Islet of Langerhans (tissue), 1 donor: ENCODE results near the gene CAPN15.

ENCODE experiments used
- FAIRE-seq: peaks from one replicate; lab custom pipeline; 2011; peaks lifted over from hg19 to GRCh38; lab: Jason Lieb, UNC

Gene CAPN15

DNA sequence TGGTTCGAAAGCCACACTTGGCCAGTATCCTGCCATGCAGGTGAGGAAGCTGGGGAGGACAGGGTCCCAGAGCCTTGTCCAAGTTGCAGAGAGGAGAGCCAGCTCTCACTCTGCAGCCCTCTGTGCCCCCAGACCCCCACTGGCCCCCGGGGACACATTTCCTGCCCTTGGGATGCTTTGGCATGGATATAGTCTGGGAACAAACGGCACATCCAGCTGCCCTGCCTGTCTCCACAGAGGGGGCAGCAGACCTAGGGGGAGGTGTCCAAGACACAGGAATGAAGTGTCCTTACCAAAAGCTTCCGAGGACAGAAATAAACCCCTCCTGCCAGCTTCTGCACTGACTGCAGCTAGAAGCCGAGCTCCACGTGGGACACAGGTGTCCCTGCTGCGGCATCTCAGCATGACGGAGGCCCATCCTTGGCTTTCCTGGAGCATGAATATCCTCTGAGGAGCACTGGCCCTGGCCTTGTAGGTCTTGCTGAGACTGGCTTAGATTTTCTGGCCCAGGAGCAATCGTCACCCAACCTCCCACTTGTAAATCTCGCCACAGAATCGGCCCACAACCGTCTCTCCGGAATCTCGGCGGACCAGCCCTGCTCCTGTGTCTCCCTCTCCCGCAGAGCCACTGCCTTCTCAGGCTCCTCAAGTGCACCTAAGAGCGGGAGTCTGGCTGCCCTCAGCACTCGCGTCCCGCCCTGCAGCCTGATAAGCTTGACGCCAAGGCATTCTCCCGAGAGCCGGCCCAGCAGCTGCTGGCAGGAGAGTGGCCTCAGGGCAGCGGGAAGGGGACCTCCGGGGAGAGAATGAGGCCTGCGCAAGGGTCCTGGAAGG, 1.1 kb upstream of the CAPN15 start:
- no peak for FAIRE-seq

DNA sequence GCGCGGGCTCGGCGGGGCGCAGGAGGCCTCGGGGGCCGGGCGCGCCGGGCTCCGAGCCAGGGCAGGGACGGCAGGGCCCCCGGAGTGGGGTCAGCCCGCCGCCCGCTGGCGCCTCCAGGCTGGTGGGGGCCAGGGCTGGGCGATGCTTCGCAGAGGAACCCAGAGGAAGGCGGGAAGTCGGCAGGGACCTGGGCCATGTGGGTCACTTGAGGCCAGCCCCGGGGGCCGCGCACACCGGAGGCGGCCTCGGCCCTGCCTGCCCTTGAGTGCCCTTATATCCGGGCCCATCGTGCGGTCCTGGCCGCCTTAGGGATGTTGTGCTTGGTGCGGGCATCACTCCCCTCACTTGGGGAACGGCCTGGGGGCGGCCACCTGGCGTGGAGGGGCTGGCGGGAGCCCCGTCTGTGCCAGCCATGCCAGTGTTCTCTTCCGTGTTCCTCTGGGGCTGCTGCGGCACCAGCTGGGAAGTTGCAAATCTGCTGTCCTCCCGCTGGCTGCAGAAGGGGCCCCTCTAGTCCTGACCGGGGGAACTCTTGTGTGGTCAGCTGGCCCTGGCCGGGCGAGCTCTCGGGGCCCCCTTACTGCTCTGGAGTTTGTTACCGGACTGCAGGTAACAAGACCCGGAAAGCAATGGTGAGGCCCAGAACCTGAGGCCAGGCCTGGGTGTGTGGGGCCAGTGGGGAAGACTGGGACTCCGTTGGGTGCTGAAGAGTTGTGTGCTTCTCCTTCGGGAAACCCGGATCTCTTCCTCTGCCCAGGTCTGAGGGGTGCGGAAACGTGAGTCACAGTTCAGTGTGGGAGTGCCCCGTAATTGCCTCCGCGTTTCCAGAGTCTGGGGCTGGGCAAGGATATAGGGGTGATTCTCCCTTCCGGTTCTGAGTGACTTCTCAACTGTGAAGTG, 849 bp downstream of the CAPN15 start:
- no peak for FAIRE-seq

DNA sequence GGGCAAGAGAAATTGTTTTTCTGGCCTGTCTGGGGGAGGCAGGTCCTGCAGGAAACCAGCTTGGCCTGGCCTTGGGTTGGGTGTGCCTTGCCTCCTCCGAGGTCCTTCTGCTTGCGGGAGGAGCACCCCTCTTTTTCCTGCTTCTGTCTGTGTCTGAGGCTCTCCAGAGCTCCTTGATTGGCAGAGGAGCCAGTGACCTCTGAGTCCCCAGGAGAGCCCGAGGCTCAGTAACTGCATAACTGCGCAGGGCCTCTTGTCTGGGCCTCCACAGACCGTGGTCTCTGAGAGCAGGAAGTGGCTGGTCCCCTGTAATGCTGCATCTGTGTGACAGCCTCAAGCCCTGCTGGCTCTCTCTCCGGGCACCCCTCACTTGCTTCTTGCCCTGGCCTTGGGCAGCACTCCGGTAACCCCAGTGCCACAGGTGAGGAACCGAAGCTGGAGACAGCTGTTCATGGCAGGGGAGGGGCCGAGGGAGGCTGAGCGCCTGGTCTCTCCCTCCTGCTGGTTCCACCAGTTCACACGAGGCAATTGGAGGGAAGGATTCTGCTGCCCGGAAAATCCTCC, 1.6 kb downstream of the CAPN15 start:
- FAIRE-seq, result no peak

DNA sequence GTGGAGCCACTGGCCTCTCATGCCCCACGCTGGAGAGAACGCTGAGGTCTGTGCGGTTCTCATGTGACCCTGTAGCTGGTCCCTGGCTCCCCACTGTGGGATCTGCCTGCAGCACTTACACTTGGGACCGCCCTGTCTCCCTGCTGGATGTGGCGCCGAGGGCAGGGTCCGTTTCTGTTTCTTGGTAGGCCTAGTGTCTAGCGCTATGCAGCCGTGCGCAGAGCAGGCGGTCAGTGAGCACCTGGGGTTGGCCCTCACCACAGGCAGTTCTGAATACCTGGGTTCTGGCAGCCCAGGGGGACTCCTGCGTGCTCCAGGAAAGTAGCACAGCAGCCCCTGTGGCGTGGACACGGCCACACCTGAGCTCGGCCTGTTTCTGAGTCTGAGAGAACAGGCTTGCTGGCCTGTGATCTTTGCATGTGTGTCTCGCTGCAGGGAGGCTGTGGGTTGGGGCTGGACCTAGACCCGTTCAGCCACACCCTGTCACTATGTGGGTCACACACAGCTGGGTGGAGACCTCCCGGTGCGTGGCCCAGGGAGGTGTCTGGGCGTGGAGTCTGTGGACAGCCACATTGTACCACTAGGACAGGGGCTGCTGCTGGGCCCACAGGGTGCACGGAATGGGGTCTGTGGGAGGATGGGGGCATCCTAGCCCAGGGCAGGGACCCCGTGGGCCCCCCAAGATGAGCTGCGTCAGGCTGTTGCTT, 2.8 kb downstream of the CAPN15 start:
- FAIRE-seq, result no peak

DNA sequence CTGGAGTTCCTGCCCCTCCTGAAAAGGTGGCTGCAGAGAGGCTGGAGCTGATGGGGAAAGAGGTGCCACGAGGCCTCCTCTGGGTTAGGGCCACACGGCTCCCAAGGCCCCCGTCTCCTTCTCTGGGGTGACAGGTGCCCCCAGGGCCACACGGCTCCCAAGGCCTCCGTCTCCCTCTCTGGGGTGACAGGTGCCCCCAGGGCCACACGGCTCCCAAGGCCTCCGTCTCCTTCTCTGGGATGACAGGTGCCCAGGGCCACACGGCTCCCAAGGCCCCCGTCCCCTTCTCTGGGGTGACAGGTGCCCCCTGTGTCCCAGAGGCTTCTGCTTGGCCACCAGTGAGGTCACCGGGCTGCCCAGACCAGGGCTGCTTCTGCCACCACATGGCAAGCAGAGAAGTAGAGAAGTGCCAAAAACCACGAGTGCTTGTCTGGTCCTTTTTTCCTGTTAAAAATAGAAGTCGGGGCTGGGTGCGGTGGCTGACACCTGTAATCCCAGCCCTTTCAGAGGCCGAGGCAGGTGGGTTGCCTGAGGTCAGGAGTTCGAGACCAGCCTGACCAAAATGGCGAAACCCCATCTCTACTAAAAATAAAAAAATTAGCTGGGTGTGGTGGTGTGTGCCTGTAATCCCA, 4.1 kb downstream of the CAPN15 start:
- no peak for FAIRE-seq

DNA sequence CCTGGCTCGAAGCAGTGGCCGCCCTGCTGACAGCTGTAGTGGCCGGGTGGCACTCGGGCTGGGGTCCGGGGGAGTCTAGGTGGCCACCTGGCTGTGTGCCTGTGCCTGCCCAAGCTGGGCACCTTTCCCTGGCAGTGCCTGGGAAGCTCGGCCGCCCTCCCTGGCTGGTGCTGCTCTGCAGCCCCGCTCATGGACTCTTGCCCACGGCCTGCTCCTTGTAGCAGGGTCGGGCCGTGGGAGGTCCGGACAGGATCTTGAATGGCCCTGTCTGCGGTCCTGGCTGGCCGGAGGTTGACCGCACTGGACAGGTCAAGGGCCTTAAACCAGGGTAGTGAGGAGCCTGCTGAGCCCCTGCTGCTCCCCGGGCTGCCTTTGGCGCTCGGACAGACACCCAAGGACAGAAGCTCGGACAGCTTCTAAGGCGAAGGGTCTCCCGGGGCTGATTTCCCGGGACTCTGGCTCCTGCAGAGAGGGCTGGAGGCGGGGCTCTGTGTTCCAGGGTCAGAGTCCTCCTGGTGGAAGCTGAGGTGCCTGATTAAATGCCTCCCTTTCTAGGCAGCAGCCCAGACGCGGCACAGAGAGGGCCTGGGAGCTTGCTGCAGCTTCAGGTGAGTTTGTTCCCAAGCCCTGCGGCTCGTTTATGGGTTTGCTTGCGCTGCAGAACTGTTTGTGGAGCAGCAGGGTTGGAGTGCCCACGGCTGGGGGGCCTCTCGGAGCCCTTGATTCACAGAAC, 6.0 kb downstream of the CAPN15 start:
- no peak for FAIRE-seq

DNA sequence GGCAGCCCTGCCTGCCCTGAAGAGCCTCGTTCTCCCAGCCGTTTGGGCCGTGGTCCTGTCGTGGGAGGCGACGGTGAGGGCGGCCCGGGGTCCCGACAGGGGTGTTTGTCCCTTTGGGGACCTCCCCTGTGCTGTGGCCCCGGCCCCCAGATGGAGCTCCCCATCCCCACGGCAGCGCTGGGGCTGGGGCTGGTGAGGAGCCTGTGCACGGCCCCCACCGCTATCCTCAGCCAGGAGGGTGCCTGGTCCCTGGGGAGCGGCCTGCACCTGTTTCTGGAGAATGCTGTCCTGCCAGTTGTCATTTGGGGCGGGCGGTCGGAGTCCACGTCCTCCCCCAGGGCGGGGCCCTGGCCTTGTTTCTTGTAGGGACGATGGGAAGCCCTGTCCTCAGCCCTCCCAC, 6.6 kb downstream of the CAPN15 start:
- no peak for FAIRE-seq

DNA sequence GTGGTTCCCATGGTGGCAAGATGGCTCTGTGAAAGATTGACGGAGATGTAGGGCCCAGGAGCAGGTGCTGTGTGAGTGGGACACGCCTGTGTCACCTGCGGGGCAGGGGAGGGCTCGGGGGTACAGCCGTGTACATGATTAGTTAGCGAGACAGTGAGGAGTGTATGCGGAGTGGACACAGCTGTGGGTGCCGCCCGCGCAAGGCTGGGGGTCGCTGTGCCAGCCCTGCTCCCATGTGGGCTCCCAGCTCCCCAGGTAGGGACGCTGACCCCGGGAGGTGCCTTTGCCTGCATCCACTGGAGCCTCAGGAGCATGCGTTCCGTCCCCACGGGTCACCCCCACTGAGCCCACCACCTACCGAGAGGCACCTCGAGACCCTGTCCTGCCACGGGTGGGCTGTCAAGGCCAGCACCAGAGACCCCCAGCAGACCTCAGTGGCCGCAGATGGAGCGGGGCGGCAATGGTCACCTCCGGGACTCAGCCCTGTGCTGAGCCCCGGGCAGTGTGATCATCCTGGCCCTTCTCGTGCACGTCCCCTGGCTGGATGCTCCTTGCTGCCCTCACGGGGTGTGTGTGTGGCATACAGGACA, 7.4 kb downstream of the CAPN15 start:
- no peak for FAIRE-seq

DNA sequence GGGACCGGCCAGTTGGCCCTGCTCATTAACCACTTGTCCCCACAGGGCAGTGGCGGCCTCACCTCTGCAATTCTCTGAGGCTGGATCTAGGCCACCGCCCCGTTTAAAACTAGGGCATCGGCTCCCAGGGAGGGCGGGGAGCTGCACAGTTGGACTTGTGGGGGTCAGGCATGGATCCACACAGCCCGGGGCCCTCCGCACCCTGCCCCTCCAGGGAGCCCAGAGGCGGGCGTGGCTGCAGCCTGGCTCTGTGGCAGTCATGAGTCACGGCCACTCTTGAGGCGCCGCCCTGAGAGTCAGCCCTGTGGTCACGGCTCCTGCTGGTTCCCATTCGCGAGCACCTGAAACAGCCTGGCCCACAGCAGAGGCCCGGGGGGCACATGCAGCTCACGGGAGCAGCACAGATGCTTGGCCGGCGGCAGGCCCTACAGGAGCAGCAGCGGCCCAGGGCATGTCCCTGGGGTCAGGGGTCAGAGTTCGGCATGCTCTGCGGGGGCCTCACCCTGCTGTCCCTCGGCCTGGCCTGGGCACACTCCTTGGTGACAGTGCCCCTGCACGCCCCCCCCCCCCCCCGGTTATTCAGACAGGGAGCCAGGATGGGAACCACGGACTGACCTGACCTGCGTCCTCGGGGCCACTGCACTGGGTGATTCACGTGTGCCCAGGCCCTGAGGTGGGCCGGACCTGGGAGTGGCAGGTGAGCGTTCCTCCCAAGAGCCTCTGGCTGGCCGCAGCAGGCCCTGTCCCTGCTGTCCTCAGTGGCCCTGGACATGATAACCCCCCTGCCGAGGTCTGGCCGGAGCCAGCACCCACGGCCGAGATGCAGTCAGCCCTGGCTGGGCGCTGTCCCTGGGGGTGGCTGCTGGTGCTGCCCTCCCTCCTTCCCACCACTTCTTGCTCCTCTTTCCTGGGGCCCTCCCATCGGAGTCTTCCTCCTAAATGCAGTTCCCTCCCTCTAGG, 8.2 kb downstream of the CAPN15 start:
- FAIRE-seq, result no peak

DNA sequence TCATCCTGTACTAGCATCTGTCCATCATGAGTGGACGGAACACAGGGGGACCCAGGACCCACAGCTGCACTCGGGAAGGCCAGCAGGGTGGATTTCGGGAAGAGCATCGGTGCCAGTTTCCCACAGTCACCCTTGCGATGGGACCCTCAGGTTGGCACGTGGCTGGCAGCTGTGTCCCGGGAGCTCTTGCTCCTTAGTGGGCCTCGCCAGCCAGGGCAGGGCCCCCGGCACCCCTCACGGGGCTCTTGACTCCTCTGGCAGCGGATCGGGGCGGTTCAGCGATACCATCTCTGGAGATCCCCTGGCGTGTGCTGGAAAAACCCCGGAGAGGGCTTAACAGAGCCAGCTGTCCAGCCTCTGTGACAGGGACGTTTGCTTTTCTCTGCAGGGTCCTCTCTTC, 9.2 kb downstream of the CAPN15 start:
- FAIRE-seq, result no peak

DNA sequence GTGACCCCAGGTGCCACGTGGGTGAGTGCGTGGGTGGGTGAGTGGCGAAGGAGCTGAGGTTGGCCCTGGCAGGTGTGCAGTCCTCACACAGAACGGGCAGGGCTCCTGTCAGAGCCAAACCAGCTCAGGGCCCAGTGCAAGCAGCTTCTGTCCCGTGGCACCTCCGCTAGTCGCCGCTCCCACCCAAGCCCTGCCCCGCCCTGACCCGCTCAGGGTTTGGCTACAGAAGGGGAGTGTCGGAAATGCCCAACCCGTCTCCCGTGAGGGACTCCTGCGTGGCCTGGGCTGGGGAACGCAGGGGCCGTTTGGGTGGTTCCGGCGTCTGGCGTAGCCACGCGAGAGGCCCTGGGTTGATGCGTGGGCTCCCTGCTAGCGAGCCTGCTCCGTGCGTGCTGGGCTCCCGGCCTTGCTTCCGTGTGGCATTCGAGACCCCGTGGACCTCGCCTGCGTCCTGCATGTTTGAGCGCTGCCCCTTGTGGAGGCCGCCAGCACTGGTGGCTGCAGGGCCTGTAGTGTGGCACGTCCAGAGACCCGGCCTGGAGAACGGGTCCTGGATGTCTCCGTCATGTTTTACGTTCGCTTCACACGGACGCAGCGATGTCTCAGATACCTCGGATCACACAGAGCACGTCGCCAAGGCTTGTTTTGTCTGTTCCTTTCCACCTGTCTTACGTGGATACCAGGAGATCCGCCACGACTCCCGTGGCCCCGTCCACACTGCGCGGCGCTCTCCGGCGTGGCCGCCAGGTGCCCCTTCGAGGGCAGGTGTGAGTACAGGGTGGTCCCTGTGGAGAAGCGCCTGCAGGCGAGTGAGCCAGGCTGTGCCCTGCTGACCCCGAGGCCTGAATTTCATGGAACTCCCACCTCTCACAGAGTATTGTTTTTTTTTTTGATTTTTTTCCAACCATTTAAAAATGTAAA, 10.2 kb downstream of the CAPN15 start:
- no peak for FAIRE-seq

DNA sequence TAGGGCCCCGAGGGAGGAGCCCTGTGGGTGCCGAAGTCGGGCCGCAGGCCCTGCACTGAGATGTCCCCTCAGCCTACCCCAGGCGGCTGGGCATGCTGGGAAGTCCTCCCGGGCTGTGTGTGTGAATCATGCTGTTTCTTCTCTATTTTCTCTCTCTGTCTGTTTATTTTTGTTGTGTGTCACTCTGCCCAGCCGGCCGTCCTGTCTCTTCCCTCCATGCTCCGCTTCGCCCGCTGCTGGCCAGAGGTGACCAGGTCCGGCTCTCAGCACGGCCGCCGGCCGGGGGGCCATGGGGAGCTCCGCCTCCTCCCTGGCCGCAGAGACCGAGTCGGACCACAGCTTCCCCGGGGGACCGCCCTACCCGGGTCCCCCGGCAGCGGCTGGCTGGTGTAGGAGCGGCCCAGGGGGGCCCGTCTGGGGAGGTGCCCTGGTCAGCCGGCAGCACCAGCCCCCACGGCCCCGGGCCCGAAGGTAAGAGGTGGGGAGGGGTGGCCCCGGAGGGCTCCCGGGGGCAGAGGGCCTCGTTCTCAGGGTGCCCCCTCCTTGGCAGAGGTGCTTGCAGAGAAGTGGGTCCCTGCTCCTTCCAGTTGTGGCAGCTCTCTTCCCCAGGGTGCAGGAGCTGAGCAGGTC, 12.5 kb downstream of the CAPN15 start:
- no peak for FAIRE-seq

DNA sequence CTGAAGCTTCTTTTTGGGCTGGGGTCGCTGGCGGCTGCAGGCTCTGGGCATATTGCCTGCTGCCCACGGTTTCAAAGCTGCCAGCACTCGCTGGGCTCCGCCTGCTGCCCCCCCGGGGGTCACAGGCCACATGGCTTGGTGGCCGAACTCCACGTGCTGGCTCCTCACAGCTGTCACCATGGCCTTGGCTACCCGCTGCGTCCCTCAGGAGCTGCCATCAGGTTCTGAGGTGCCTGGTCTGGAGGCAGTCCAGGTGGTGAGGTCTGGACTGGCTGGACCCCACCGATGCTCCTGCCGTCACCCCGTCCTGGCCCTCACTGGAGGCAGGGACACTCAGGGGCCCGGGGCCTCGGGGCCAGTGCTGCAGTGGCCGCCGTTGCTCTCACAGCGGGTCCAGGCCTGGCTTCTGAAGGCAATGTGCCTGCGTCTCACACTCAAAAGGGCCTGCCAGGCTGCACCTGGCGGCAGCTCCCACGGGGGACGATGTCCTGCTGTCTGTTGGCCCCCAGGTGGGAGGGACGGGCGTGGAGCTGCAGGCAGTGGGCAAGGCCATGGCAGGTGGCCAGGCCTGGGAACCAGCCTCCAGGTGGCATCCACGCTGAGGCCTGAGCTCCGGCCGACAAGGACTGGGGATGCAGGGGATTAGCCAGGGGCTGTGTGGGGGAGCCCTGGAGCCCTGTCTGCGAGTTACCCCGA, 13.3 kb downstream of the CAPN15 start:
- FAIRE-seq, result no peak

DNA sequence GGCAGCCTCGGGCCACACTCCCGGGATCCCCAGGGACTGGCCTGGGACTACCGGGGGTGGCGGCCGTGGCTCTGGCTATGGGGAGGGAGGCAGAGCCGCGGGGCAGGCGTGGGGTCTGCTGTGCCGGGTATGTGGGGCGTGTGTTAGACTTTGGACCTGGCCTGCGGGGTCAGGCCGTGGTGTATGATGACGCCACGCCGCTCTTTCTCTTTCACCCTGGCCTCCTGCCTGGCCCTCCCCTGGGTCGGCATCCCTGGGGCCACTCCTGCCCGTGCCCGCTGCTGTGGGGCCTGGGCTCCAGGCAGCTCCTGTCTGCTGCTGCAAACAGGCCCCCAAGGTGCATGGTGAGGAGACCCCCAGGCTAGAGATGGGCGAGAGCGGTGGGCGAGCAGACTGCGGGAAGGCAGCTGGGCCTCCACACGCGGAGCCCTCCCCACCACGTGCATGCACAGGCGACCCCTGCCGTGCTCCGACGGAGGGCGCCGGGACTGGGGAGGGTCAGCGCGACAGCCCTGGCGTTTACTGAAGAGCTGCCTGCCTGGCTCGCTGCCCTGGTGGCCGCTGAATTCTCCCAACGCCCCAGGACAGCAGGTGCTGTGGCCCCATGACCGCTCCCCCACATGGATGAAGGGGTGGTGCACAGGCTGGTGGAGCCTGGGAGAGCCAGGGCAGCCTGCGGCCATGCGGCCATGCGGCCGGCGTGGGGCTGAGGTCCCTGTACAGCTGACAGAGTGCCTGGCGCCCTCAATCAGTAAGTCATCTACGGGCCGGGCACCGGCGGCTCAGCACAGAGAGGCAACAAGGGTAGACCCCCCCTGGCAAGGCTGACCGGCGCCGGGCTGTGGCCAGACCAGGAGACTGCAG, 16.0 kb downstream of the CAPN15 start:
- no peak for FAIRE-seq

DNA sequence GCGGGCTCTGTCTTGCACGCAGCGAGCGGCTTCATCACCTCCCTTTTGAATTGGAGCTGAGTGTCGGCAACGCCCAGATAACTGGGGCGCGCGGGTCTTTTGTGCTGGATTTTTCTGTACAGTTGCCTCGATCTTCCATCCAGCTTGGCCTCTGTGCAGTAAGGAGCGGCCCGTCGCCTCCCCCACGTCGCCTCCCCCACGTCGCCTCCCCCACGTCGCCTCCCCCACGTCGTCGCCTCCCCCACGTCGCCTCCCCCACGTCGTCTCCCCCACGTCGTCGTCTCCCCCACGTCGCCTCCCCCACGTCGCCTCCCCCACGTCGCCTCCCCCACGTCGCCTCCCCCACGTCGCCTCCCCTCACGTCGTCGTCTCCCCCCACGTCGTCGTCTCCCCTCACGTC, 17.0 kb downstream of the CAPN15 start:
- FAIRE-seq, result no peak
